HG03571 (cell line): Measurements from ENCODE around the gene CKS1B.
"Not testable (repeated sequence)": the region's sequence is repeated elsewhere in the genome, so short reads cannot be mapped to it uniquely, and the experiment has no call there.

Source experiments
- ATAC-seq: cut with Tn5 transposase; IDR thresholded peaks from one replicate; pipeline ENCODE4 v1.9.1; 2021; ENCODE audit not compliant: unreplicated experiment

Gene CKS1B

GRCh38 chr1:154983776-154984466, 9.4 kb downstream of the CKS1B start:
- ATAC-seq = no peak

GRCh38 chr1:154986736-154987135, 12.3 kb downstream of the CKS1B start:
- not testable (repeated sequence) for ATAC-seq

- ATAC-seq = no peak
These were observed 12.8 kb downstream of the CKS1B start for GRCh38 chr1:154987326-154987725.

GRCh38 chr1:154988058-154988954, 13.8 kb downstream of the CKS1B start:
- no peak for ATAC-seq

GRCh38 chr1:154989195-154989860, 14.8 kb downstream of the CKS1B start:
- no peak for ATAC-seq

GRCh38 chr1:154990276-154990675, 15.8 kb downstream of the CKS1B start:
- ATAC-seq = no peak

- ATAC-seq = no peak
These were observed 18.5 kb downstream of the CKS1B start for GRCh38 chr1:154992721-154993571.

- ATAC-seq = no peak
These were observed 19.2 kb downstream of the CKS1B start, which contains the start of gene LENEP for GRCh38 chr1:154993572-154994268. Gene LENEP, plus strand, starts transcription at chr1:154993586. Its CDS starts 22 bp downstream, at chr1:154993608.

GRCh38 chr1:154994269-154994587, 19.7 kb downstream of the CKS1B start:
- ATAC-seq = no peak

- ATAC-seq = no peak
These were observed 20.1 kb downstream of the CKS1B start for GRCh38 chr1:154994591-154994990.

- not testable (repeated sequence) for ATAC-seq
These were observed 21.0 kb downstream of the CKS1B start for GRCh38 chr1:154995301-154995983.

GRCh38 chr1:154996966-154997701, 22.7 kb downstream of the CKS1B start:
- no peak for ATAC-seq

- no peak for ATAC-seq
These were observed 23.8 kb downstream of the CKS1B start for GRCh38 chr1:154998201-154998780.

GRCh38 chr1:154998818-154999570, 24.5 kb downstream of the CKS1B start:
- no peak for ATAC-seq

- ATAC-seq = no peak
These were observed 25.3 kb downstream of the CKS1B start for GRCh38 chr1:154999571-155000410.

- ATAC-seq = no peak
These were observed 25.9 kb downstream of the CKS1B start for GRCh38 chr1:155000411-155000725.
